ENCODE measurements around the gene DENND1A. TPM values are rescaled to one million over a fixed set of nuclear protein-coding genes. Genes with fewer than 3 reads are reported as not detected.
A peak's percentile ranks its signal among the peaks of the same experiment; 100 is the strongest.

DENND1A gene
- total RNA-seq, 1 donor from 2014 or later: 12.7 TPM

- peaks cover 48% of the 10 kb centered on the region for H3K4me1 Mint-ChIP-seq (ENCODE audit: low read depth, unreplicated experiment)
- Histone ChIP-seq H3K4me2 (ENCODE audit: low read length) (no peak overlapping the region), H4K20me1 (ENCODE audit: insufficient read depth, low read length) (no peaks in the 10 kb centered on the region), H3K36me3 (ENCODE audit: insufficient read depth, low read length) (no peaks in the 10 kb centered on the region), H3K79me2 (ENCODE audit: insufficient read depth, low read length) (no peaks in the 10 kb centered on the region), H2AFZ (ENCODE audit: low read depth, low read length) (peak overlapping the region; percentile 39), H3K27me3 (ENCODE audit: insufficient read depth, low read length) (no peaks in the 10 kb centered on the region), H3K4me3 (ENCODE audit: insufficient read depth, low read depth, low read length) (no peak overlapping the region), H3K9me3 (ENCODE audit: insufficient read depth, low read depth, low read length) (no peaks in the 10 kb centered on the region), H3K27ac (ENCODE audit: low read depth, low read length) (no peak overlapping the region), H3K9ac (ENCODE audit: low read length) (no peak overlapping the region), H3K4me1 (ENCODE audit: insufficient read depth, low read length) (no peaks in the 10 kb centered on the region)
- peak overlapping the region; percentile 59 for H3K27ac Mint-ChIP-seq (ENCODE audit: unreplicated experiment)
- no peaks in the 10 kb centered on the region for H3K27me3 Mint-ChIP-seq (ENCODE audit: low read depth, unreplicated experiment)
- no peak for DNase-seq (ENCODE audit: low read depth)
- FAIRE-seq: no peak
- H3K9me3 Mint-ChIP-seq (ENCODE audit: unreplicated experiment): no peaks in the 10 kb centered on the region
- peak overlapping the region; percentile 69 for H3K4me3 Mint-ChIP-seq (ENCODE audit: unreplicated experiment)
- no peak for TF ChIP-seq CTCF (IDR thresholded peaks at IDR 0.05; ENCODE audit: insufficient read depth, low read depth, low read length)
- TF ChIP-seq EZH2 (IDR thresholded peaks at IDR 0.05; ENCODE audit: insufficient read depth, low read length): no peak
- H3K36me3 Mint-ChIP-seq (ENCODE audit: low read depth, unreplicated experiment): no peaks in the 10 kb centered on the region
These were observed 65.7 kb downstream of the DENND1A start for GRCh38 chr9:123864251-123864650.

GRCh38 chr9:123863164-123863855 lies 66.6 kb downstream of the DENND1A start:
- Histone ChIP-seq H3K4me2 (ENCODE audit: low read length) (no peak overlapping the region), H3K4me1 (ENCODE audit: insufficient read depth, low read length) (no peaks in the 10 kb centered on the region), H3K9me3 (ENCODE audit: insufficient read depth, low read depth, low read length) (no peaks in the 10 kb centered on the region), H3K27ac (ENCODE audit: low read depth, low read length) (no peak overlapping the region), H3K36me3 (ENCODE audit: insufficient read depth, low read length) (no peaks in the 10 kb centered on the region), H3K79me2 (ENCODE audit: insufficient read depth, low read length) (no peaks in the 10 kb centered on the region), H3K4me3 (ENCODE audit: insufficient read depth, low read depth, low read length) (no peak overlapping the region), H3K9ac (ENCODE audit: low read length) (no peak overlapping the region), H3K27me3 (ENCODE audit: insufficient read depth, low read length) (no peaks in the 10 kb centered on the region), H2AFZ (ENCODE audit: low read depth, low read length) (no peak overlapping the region), H4K20me1 (ENCODE audit: insufficient read depth, low read length) (no peaks in the 10 kb centered on the region)
- DNase-seq (ENCODE audit: low read depth): no peak
- Mint-ChIP-seq H3K27me3 (ENCODE audit: low read depth, unreplicated experiment) (no peaks in the 10 kb centered on the region), H3K4me1 (ENCODE audit: low read depth, unreplicated experiment) (peaks cover 45% of the 10 kb centered on the region), H3K27ac (ENCODE audit: unreplicated experiment) (peak overlapping the region; percentile 2), H3K4me3 (ENCODE audit: unreplicated experiment) (no peak overlapping the region), H3K36me3 (ENCODE audit: low read depth, unreplicated experiment) (no peaks in the 10 kb centered on the region), H3K9me3 (ENCODE audit: unreplicated experiment) (no peaks in the 10 kb centered on the region)
- TF ChIP-seq CTCF (IDR thresholded peaks at IDR 0.05; ENCODE audit: insufficient read depth, low read depth, low read length) (no peak), EZH2 (IDR thresholded peaks at IDR 0.05; ENCODE audit: insufficient read depth, low read length) (no peak)
- FAIRE-seq: no peak

GRCh38 chr9:123861756-123862120 lies 68.2 kb downstream of the DENND1A start:
- no peak overlapping the region for H3K4me2 ChIP-seq (ENCODE audit: low read length)
- FAIRE-seq (no peak), DNase-seq (ENCODE audit: low read depth) (no peak)
- H2AFZ ChIP-seq (ENCODE audit: low read depth, low read length): no peak overlapping the region
- TF ChIP-seq CTCF (IDR thresholded peaks at IDR 0.05; ENCODE audit: insufficient read depth, low read depth, low read length) (no peak), EZH2 (IDR thresholded peaks at IDR 0.05; ENCODE audit: insufficient read depth, low read length) (no peak)
- no peaks in the 10 kb centered on the region for H3K9me3 ChIP-seq (ENCODE audit: insufficient read depth, low read depth, low read length)
- H3K4me3 ChIP-seq (ENCODE audit: insufficient read depth, low read depth, low read length): no peak overlapping the region
- Mint-ChIP-seq H3K4me3 (ENCODE audit: unreplicated experiment) (no peak overlapping the region), H3K36me3 (ENCODE audit: low read depth, unreplicated experiment) (peaks cover 6% of the 10 kb centered on the region), H3K27ac (ENCODE audit: unreplicated experiment) (no peak overlapping the region), H3K27me3 (ENCODE audit: low read depth, unreplicated experiment) (no peaks in the 10 kb centered on the region), H3K9me3 (ENCODE audit: unreplicated experiment) (no peaks in the 10 kb centered on the region), H3K4me1 (ENCODE audit: low read depth, unreplicated experiment) (peaks cover 36% of the 10 kb centered on the region)
- no peaks in the 10 kb centered on the region for H3K4me1 ChIP-seq (ENCODE audit: insufficient read depth, low read length)
- no peaks in the 10 kb centered on the region for H4K20me1 ChIP-seq (ENCODE audit: insufficient read depth, low read length)
- H3K27me3 ChIP-seq (ENCODE audit: insufficient read depth, low read length): no peaks in the 10 kb centered on the region
- H3K27ac ChIP-seq (ENCODE audit: low read depth, low read length): no peak overlapping the region
- H3K36me3 ChIP-seq (ENCODE audit: insufficient read depth, low read length): no peaks in the 10 kb centered on the region
- no peaks in the 10 kb centered on the region for H3K79me2 ChIP-seq (ENCODE audit: insufficient read depth, low read length)
- H3K9ac ChIP-seq (ENCODE audit: low read length): no peak overlapping the region

All from astrocyte (in vitro differentiated cells and primary cell).